ENCODE measurements around the gene MYOCD. TPM values are rescaled to one million over a fixed set of nuclear protein-coding genes. Genes with fewer than 3 reads are reported as not detected.

MYOCD gene
- total RNA-seq, 1 experiment from 2014 or later: not detected

- Histone ChIP-seq H4K20me1 (ENCODE audit: insufficient read depth) (no peaks in the 10 kb centered on the region), H3K4me3 (replicated peaks in 1 of 2; ENCODE audit: low read depth in 1 of 2, low read length in 2 of 2) (no peak overlapping the region), H3K79me2 (ENCODE audit: insufficient read depth, low read length) (no peaks in the 10 kb centered on the region), H3K27ac (ENCODE audit: low read depth, low read length) (no peak overlapping the region), H3K9me3 (ENCODE audit: control insufficient read depth in 1 of 2, insufficient read depth in 1 of 2, low read depth in 1 of 2, low read length in 2 of 2) (no peaks in the 10 kb centered on the region), H2AFZ (ENCODE audit: low read depth, low read length, poor library complexity, severe bottlenecking) (no peak overlapping the region), H3K9me2 (ENCODE audit: insufficient read depth) (no peaks in the 10 kb centered on the region), H3K9ac (ENCODE audit: low read length) (no peak overlapping the region), H3K4me1 (ENCODE audit: control insufficient read depth in 1 of 2, insufficient read depth in 2 of 2, low read length in 2 of 2) (no peaks in the 10 kb centered on the region), H3K4me2 (ENCODE audit: low read length) (no peak overlapping the region), H3K27me3 (ENCODE audit: insufficient read depth, low read length) (peaks cover 45% of the 10 kb centered on the region), H3K36me3 (ENCODE audit: control insufficient read depth in 1 of 2, insufficient read depth in 2 of 2, low read length in 2 of 2) (no peaks in the 10 kb centered on the region)
- ChIA-PET RAD21 (ENCODE audit: low non-redundant PET in 1 of 2, low total read pairs in 2 of 2, uncharacterized antibody in 2 of 2, unreplicated experiment in 2 of 2) (no interaction called here), POLR2A (no interaction called here), CTCF (no interaction called here)
- intact Hi-C loops (cut with micrococcal nuclease): no loop called here
- TF ChIP-seq ZFX (IDR thresholded peaks at IDR 0.05) (no peak), CBX3 (IDR thresholded peaks at IDR 0.05; ENCODE audit: low read depth) (no peak), YY1 (IDR thresholded peaks at IDR 0.05; ENCODE audit: extremely low read depth, insufficient replicate concordance, low read depth, low read length) (no peak)
- BruUV-seq (replicated peaks): no TSS peak
- ATAC-seq: no peak
- no peak for DNase-seq (ENCODE audit: low read depth, low spot score)
Observed at GRCh38 chr17:12759090-12759489, 93.4 kb downstream of the MYOCD start.

- no peaks in the 10 kb centered on the region for H3K9me2 ChIP-seq (ENCODE audit: insufficient read depth)
- no peak overlapping the region for H3K9ac ChIP-seq (ENCODE audit: low read length)
- H3K9me3 ChIP-seq (ENCODE audit: control insufficient read depth in 1 of 2, insufficient read depth in 1 of 2, low read depth in 1 of 2, low read length in 2 of 2): no peaks in the 10 kb centered on the region
- H3K4me3 ChIP-seq (replicated peaks in 1 of 2; ENCODE audit: low read depth in 1 of 2, low read length in 2 of 2): no peak overlapping the region
- no peak overlapping the region; the same call in 1 of the 2 replicates for H3K4me2 ChIP-seq (ENCODE audit: low read length)
- intact Hi-C loops (cut with micrococcal nuclease): no loop called here
- peaks cover 65% of the 10 kb centered on the region for H3K27me3 ChIP-seq (ENCODE audit: insufficient read depth, low read length)
- no peak overlapping the region for H3K27ac ChIP-seq (ENCODE audit: low read depth, low read length)
- no TSS peak for BruUV-seq (replicated peaks)
- no peaks in the 10 kb centered on the region for H4K20me1 ChIP-seq (ENCODE audit: insufficient read depth)
- CTCF ChIA-PET: no interaction called here
- H3K79me2 ChIP-seq (ENCODE audit: insufficient read depth, low read length): no peaks in the 10 kb centered on the region
- DNase-seq (ENCODE audit: low read depth, low spot score): no peak
- RAD21 ChIA-PET (ENCODE audit: low non-redundant PET in 1 of 2, low total read pairs in 2 of 2, uncharacterized antibody in 2 of 2, unreplicated experiment in 2 of 2): no interaction called here
- H3K36me3 ChIP-seq (ENCODE audit: control insufficient read depth in 1 of 2, insufficient read depth in 2 of 2, low read length in 2 of 2): no peaks in the 10 kb centered on the region
- TF ChIP-seq FOSL1 (IDR thresholded peaks at IDR 0.05; ENCODE audit: low read depth) (0 out of 2 replicates have a peak, but pooled peaks have one; percentile 25), YY1 (IDR thresholded peaks at IDR 0.05; ENCODE audit: extremely low read depth, insufficient replicate concordance, low read depth, low read length) (no peak)
- peak; percentile 63 for ATAC-seq
- peaks cover 0 to 6% of the 10 kb centered on the region in 2 experiments; a peak in 1 of 4 replicates for H3K4me1 ChIP-seq (ENCODE audit: control insufficient read depth in 1 of 2, insufficient read depth in 2 of 2, low read length in 2 of 2)
- POLR2A ChIA-PET: no interaction called here
- no peak overlapping the region for H2AFZ ChIP-seq (ENCODE audit: low read depth, low read length, poor library complexity, severe bottlenecking)
Observed at GRCh38 chr17:12765548-12765947, 99.9 kb downstream of the MYOCD start.
